Fibroblast of villous mesenchyme (primary cell): ENCODE data around the gene TMC8. TPM values are rescaled to one million over a fixed set of nuclear protein-coding genes. Genes with fewer than 3 reads are reported as not detected.
A peak's percentile ranks its signal among the peaks of the same experiment; 100 is the strongest.

ENCODE experiments used
- DNase-seq: peaks from one replicate; pipeline ENCODE4 v3.0.0-alpha.2; 2010; ENCODE audit warnings: low read depth
- H3K4me3 ChIP-seq: 2 replicates; pipeline ENCODE4 v1.5.1; 2011; ENCODE audit warnings: low read depth, mild to moderate bottlenecking, low read length
- total RNA-seq: library from RNA; depleted of rRNA; stranded (reverse); fragments of >200 nt; gene quantifications from 2 replicates; pipeline ENCODE4 v1.2.3, GENCODE V29; 2012
- TF ChIP-seq, protein P1 (sequence below): IDR thresholded peaks from 2 replicates; pipeline ENCODE4 v1.5.1; 2012; ENCODE audit warnings: low read depth, mild to moderate bottlenecking, low read length; ENCODE audit not compliant: insufficient read depth

The TMC8 gene
- total RNA-seq, 1 donor: not detected

DNA sequence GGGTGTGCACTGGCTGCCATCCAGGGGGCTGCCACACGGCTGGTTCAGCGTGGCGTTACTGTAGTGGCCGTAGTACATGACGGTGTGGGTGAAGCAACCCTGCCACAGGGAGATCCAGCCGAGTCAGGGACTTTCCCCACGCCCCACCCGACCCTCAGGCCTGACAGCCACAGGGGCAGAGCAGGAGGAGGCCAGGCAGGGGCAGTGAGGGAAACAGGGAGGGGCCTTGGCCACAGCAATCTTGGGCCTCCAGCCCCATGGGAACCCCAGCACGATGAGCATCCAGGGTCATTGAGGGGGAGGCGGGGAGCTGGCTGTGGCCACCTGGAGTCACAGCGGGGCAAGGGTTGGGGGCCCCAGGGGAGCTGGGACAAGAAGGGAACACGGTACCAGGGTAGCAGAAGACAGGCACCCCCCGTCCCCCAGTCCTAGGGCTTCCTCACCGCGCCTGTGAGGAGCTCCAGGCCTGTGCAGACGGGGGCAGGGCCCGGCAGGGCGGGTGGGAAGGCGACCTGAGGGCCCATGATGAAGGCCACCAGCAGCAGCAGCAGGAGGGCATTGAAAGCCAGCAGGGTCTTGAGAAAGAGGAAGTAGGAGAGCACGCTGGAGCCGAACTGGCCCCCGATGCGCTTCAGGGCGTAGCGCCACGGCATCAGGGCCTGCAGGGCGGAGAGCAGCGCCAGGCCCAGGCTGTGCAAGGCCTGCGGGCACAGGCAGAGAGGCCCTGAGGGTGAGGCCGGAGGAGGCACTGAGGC lies 6.3 kb upstream of the TMC8 start:
- no peak for DNase-seq
- TF ChIP-seq, protein P1, sequence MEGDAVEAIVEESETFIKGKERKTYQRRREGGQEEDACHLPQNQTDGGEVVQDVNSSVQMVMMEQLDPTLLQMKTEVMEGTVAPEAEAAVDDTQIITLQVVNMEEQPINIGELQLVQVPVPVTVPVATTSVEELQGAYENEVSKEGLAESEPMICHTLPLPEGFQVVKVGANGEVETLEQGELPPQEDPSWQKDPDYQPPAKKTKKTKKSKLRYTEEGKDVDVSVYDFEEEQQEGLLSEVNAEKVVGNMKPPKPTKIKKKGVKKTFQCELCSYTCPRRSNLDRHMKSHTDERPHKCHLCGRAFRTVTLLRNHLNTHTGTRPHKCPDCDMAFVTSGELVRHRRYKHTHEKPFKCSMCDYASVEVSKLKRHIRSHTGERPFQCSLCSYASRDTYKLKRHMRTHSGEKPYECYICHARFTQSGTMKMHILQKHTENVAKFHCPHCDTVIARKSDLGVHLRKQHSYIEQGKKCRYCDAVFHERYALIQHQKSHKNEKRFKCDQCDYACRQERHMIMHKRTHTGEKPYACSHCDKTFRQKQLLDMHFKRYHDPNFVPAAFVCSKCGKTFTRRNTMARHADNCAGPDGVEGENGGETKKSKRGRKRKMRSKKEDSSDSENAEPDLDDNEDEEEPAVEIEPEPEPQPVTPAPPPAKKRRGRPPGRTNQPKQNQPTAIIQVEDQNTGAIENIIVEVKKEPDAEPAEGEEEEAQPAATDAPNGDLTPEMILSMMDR: no peak
- no peak overlapping the region for H3K4me3 ChIP-seq

GRCh38 chr17:78124836-78125137 lies 5.8 kb upstream of the TMC8 start:
- H3K4me3 ChIP-seq: no peak overlapping the region
- TF ChIP-seq, protein P1: no peak
- DNase-seq: no peak

DNA sequence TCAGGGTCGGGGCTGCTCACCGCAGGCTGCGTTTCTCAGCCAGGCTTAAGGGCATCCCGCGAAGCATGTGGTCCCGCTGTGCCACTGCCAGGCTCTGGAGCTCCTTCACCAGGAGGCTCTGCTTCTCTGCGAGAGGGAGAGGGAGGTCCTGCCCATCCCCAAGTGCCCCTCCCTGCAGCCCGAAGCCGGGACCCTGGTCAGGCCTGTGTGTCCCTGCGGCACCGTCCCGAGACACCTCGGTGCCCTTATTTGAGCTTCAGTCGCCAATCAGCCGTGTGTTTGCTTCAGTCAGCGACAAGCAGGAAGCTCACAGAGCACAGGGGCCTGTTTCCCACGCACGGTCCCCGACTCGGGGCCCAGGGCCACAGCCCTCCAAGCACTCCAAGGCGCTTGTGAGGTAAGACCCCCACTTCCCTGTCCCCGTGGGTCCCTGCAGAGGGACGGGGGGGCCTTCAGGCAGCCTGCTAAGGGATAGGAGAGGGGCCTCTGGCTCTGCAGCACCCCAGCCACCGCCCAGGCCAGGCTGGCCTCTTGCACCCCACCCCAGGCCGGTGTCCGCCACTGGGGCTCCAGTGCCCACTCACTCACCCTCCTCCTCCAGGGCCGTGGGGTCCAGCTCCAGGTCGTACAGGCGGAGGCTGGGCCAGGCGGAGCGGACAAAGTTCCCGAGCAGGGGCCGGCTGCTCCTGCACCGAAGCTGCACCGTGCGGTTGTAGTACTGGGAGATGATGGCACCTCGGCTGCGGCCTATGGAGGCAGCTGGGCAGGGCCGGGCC lies 5.2 kb upstream of the TMC8 start:
- DNase-seq: no peak

GRCh38 chr17:78125976-78126894 lies 4.3 kb upstream of the TMC8 start:
- no peak overlapping the region for H3K4me3 ChIP-seq
- TF ChIP-seq, protein P1: no peak
- DNase-seq: no peak

More for the DNA sequence above, 5.2 kb upstream of the TMC8 start:
- no peak overlapping the region for H3K4me3 ChIP-seq
- TF ChIP-seq, protein P1: no peak

GRCh38 chr17:78126895-78127238 lies 3.7 kb upstream of the TMC8 start:
- no peak overlapping the region for H3K4me3 ChIP-seq
- TF ChIP-seq, protein P1: no peak
- DNase-seq: no peak

DNA sequence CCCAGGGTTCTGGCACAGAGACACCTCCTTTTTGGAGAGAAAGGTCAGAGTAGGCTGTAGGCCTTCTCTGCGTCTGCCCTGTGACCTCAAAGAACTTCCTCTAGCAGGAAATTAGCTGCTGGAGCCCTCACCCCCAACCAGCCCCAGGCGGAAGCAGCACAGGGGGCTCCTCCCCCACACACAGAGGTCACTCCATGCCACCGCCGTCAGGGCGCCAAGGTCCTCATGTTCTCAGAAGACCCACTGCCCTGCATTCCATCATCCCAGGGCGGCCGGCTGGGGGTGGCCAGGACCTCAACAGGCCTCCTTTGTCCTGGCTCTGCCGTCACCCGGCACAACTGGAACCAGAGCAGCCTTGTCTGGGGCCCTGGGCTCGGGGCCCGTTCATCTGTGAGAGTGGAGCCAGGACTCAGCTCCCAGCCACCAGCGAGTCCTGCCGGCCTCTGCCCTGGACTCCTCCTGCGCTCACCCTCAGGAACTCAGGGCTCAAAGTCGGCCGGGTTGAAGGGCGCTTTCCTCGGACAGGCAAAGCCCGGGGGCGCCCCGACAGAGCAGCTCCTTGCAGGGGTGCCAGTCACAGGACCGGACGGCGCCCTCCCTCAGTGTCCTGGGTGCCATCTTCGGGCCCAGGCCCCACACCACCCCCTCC lies 3.2 kb upstream of the TMC8 start:
- peak overlapping the region; percentile 67 for H3K4me3 ChIP-seq
- no peak for DNase-seq
- TF ChIP-seq, protein P1: no peak
